ENCODE measurements around the gene C22orf39.

DNA sequence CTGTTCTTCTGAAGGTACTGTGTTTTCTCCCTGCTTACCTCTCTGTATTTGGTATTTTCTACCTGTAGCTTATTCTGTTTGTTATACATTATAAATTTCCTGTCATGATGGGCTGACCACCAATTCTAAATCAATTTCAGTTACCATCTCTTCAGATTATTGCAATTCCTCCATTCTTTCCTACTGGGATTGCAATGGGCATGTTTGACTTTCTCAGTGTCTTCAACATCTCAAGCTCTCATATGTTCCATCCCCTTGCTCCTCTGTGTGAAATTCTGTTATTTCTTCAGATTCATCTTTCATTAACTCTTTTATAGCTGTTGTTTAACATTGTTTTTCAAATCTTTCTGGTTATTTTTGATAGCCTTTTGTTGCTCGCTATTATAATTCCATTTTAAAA is 15.5 kb upstream of the C22orf39 start:
- TF ChIP-seq GATA3 (IDR thresholded peaks at IDR 0.05; ENCODE audit: low read depth, low read length) (no peak), GATA2 (IDR thresholded peaks at IDR 0.05; ENCODE audit: low read depth, low read length) (no peak)
